ENCODE data around the gene SNX20. TPM values are rescaled to one million over a fixed set of nuclear protein-coding genes. Genes with fewer than 3 reads are reported as not detected.
A peak's percentile ranks its signal among the peaks of the same experiment; 100 is the strongest.

Gene SNX20
- total RNA-seq, 1 experiment from 2014 or later = not detected

DNA sequence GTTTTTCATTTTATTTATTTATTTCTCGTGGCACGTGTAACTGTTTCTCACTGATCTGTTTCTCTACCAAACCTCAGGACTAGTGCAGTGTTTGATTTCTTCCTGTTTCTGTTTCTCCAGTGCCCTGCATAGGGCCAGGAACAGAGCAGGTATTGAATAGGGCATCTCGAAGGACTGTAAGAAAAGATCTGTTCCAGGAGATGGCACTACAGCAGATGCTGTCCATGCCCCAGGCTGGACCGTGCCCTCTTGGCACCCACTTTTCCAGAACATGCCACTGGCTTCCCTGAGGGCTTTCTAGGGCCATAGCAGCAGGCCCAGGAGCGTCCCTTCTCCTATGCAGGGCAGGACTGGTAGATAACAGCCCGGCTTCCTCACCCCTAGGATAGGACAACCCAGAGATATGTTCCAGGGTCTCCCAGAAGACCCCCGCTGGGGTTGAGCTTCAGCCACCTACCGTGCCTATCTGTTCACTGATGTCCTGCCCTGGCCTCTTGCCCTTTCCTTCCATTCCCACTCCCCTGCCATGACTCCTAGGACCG, 4.4 kb downstream of the SNX20 start:
- Histone ChIP-seq H3K23ac (ENCODE audit: insufficient read length, low read depth, low read length) (no peak overlapping the region), H2BK12ac (ENCODE audit: insufficient read length, low read depth, low read length) (no peak overlapping the region), H2BK20ac (ENCODE audit: low read depth, low read length, poor library complexity, severe bottlenecking) (no peak overlapping the region), H3K9me3 (ENCODE audit: control insufficient read depth, low read depth, low read length) (peaks cover 9% of the 10 kb centered on the region), H3K4me2 (ENCODE audit: insufficient read depth, insufficient read length, low read length) (no peak overlapping the region), H3T11ph (ENCODE audit: low read length) (no peak overlapping the region), H3K79me2 (ENCODE audit: insufficient read depth, low read length) (no peaks in the 10 kb centered on the region), H2BK15ac (ENCODE audit: low read depth, low read length) (no peak overlapping the region), H2BK5ac (ENCODE audit: insufficient read length, low read length) (no peak overlapping the region), H4K5ac (ENCODE audit: insufficient read length, low read depth, low read length) (no peak overlapping the region), H2BK120ac (ENCODE audit: low read depth, low read length, poor library complexity, severe bottlenecking) (no peak overlapping the region), H3K9ac (ENCODE audit: extremely low read depth, insufficient read length, low read length) (no peak overlapping the region), H3K79me1 (ENCODE audit: insufficient read depth, low read depth, low read length, poor library complexity, severe bottlenecking) (no peaks in the 10 kb centered on the region), H3K14ac (ENCODE audit: insufficient read depth, low read length) (no peak overlapping the region), H3K4me1 (ENCODE audit: insufficient read depth, low read length) (no peaks in the 10 kb centered on the region), H4K91ac (ENCODE audit: insufficient read length, low read depth, low read length) (no peak overlapping the region), H3K27me3 (ENCODE audit: insufficient read depth, low read length) (no peaks in the 10 kb centered on the region), H3K27ac (ENCODE audit: insufficient read length, low read depth, low read length) (no peak overlapping the region), H3K56ac (ENCODE audit: insufficient read length, low read depth, low read length) (no peak overlapping the region), H3K4ac (ENCODE audit: low read depth, low read length) (no peak overlapping the region), H3K18ac (ENCODE audit: insufficient read length, low read depth, low read length) (no peak overlapping the region), H4K8ac (replicated peaks; ENCODE audit: insufficient read length, low read depth, low read length) (no peak overlapping the region), H3K23me2 (ENCODE audit: insufficient read length, low read depth, low read length, poor library complexity, severe bottlenecking) (no peaks in the 10 kb centered on the region), H2AK5ac (ENCODE audit: insufficient read length, low read length) (no peak overlapping the region), H2AFZ (ENCODE audit: low read length) (no peak overlapping the region), H4K20me1 (ENCODE audit: control insufficient read depth, insufficient read depth, insufficient read length) (no peaks in the 10 kb centered on the region)
- H3K27me3 Mint-ChIP-seq (ENCODE audit: low read depth) = peaks cover under 1% of the 10 kb centered on the region
- H3K9me3 Mint-ChIP-seq = peaks cover 13 to 16% of the 10 kb centered on the region in 2 experiments
- H3K27ac Mint-ChIP-seq = 0 out of 7 replicates have a peak overlapping the region, but pooled peaks of 1 of the 3 experiments have one; percentile 61
- H3K36me3 Mint-ChIP-seq (ENCODE audit: insufficient read depth in 1 of 3, low read depth in 3 of 3) = peaks cover 4 to 11% (median 5%) of the 10 kb centered on the region in 3 experiments
- no CpG with 5 or more reads among the region's 9 CpGs for WGBS (ENCODE audit: extremely low coverage, insufficient read length, low lambda C conversion rate)
- no peaks in the 10 kb centered on the region for H3K4me1 Mint-ChIP-seq
- no peak overlapping the region for H3K4me3 Mint-ChIP-seq
- no peak for DNase-seq
- TF ChIP-seq, protein P1, sequence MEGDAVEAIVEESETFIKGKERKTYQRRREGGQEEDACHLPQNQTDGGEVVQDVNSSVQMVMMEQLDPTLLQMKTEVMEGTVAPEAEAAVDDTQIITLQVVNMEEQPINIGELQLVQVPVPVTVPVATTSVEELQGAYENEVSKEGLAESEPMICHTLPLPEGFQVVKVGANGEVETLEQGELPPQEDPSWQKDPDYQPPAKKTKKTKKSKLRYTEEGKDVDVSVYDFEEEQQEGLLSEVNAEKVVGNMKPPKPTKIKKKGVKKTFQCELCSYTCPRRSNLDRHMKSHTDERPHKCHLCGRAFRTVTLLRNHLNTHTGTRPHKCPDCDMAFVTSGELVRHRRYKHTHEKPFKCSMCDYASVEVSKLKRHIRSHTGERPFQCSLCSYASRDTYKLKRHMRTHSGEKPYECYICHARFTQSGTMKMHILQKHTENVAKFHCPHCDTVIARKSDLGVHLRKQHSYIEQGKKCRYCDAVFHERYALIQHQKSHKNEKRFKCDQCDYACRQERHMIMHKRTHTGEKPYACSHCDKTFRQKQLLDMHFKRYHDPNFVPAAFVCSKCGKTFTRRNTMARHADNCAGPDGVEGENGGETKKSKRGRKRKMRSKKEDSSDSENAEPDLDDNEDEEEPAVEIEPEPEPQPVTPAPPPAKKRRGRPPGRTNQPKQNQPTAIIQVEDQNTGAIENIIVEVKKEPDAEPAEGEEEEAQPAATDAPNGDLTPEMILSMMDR (conservative IDR thresholded peaks at IDR 0.05) = no peak

Measured in H9 (cell line).